ENCODE measurements around the gene PRR14.

The PRR14 gene

DNA sequence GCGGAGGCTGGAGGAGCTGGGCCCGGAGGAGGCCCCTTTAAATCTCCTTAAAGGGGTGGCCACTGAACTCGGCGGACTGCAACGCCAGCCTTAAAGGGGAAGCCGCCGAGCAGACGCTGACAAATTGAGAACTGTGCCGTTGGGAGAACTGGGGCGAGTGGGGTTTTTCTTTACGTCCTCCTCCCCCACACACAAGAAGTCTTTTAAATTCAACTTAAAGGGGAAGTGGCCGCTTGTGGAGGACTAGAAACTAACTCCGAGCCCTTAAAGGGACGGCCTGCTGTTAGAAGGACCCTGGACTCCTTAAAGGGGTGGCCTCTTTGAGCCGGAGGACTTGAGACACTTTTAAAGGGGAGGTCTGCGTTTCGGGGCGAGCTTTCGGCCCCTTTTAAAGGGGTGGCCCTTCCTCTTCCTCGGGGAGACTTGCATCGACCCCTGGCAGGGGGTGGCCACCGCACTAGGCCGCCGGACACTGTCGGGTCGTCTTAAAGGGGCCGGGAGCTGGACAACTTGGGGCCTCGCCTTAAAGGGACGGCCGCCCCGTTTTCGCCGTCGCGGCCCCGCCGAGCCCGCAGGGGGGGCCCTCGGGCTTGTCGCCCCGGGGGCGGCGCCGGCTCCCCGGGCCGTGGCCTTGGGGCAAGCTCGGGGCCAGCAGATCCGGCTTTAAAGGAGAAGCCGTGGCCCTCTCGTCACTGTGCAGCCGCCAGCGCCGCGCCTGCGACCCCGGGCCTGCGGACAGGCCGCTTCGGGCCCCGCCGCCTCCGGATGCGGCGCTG is 8.2 kb downstream of the PRR14 start:
- in situ Hi-C loops (cut with MboI; ENCODE audit: low sequenced_read_pairs), result no loop called here

- in situ Hi-C loops (cut with MboI; ENCODE audit: low sequenced_read_pairs), result no loop called here
These were observed 9.0 kb downstream of the PRR14 start for GRCh38 chr16:30659507-30660423.

DNA sequence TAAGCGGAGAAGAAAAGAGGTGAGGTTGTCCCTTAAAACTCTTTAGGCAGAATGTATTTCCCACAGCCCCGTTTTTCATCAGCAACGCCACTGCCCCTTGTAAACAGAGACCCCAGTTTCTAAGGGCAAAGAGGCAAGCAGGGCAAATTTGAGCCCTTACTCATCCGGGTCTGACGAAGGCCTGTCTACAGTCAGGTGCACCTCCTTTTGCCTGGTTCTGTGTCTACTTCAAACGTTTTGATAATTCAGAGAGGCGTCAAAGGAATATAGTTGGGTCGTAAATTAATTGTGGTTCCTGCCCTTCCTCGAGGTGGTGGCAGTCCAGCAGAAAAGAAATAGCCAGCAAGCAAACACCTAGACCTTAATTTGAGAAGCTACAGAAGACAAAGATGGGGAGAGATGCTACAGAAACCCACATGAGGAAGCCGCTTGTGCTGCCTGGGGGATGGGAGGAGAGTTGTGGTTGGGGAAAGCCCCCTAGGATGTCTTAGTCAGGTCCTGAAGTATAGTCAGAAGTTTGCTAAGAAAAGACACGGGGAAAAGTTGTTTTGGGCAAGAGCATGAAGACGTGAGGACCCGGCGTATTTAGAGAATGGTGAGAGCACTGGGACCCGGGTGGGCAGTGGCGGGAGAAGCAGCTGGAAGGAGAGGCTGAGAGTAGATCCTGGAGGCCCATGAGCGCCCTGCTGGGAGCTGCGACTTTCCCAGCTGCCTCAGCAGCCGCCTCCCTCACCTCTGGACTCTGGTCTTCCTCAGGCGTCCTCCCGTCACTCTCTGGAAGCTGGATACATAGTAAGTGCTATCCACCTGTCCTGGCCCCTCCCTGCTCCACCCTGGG is 9.9 kb downstream of the PRR14 start:
- in situ Hi-C loops (cut with MboI; ENCODE audit: low sequenced_read_pairs), result no loop called here

DNA sequence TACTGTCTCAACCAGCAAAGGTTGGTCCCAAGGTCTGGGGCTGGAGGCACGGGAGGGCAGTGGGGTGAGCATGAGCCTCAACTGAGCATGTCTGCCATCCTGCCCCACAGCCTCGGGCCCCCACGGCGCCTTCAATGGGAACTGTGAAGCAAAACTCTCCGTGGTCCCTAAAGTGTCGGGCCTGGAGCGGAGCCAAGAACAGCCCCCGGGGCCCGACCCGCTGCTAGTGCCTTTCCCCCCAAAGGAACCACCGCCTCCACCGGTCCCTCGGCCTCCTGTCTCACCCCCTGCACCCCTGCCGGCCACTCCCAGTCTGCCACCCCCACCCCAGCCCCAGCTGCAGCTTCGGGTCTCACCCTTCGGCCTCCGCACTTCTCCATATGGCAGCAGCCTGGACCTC is 11.7 kb downstream of the PRR14 start:
- in situ Hi-C loops (cut with MboI; ENCODE audit: low sequenced_read_pairs), result no loop called here

- in situ Hi-C loops (cut with MboI; ENCODE audit: low sequenced_read_pairs), result no loop called here
These were observed 12.3 kb downstream of the PRR14 start for GRCh38 chr16:30663038-30663437.

- in situ Hi-C loops (cut with MboI; ENCODE audit: low sequenced_read_pairs), result no loop called here
These were observed 13.1 kb downstream of the PRR14 start for GRCh38 chr16:30663820-30664219.

- in situ Hi-C loops (cut with MboI; ENCODE audit: low sequenced_read_pairs), result no loop called here
These were observed 13.9 kb downstream of the PRR14 start for GRCh38 chr16:30664616-30665109.

GRCh38 chr16:30665155-30665829 is 14.5 kb downstream of the PRR14 start:
- in situ Hi-C loops (cut with MboI; ENCODE audit: low sequenced_read_pairs), result no loop called here

DNA sequence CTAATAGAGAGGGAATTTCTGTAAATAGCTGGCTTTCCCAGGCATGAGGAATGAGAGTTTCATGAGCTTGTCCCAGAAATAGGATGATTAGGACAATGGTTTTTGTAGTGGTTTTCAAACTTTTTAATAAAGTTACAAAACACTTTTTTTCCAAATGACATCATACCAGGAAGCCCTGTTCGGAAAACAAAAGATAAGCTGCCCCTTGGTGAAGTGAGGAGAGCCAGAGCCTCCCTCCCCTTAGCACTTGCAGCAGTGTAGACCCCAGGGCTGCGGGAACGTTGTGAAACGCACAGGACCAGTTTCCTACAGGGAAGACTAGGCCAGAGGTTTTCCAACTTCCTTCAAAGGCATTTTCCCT is 15.1 kb downstream of the PRR14 start:
- in situ Hi-C loops (cut with MboI; ENCODE audit: low sequenced_read_pairs), result no loop called here

GRCh38 chr16:30666681-30667080 is 15.9 kb downstream of the PRR14 start:
- in situ Hi-C loops (cut with MboI; ENCODE audit: low sequenced_read_pairs), result no loop called here

DNA sequence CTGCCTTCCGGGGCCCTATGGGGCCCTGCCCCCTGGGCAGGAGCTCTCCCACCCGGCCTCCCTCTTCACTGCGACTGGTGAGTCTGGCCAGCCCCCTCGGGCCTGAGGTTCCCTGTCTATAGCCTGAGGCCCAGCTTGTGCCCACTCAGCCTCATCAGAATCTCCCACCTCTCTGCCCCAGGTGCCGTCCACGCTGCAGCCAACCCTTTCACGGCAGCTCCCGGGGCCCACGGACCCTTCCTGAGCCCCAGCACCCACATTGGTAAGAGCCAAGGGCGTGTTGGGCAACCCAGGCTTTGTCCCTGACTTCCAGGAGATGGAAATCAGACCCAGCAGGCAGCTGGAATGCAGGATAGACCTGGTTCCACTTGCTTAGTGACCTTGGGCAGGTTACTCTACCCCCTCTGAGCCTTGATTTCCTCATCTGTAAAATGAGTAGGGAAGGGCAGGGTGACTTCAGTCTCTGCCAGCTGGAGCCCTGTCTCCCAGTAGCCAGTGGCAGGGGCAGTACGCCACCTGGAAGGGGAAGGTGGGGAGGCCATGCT is 16.7 kb downstream of the PRR14 start:
- in situ Hi-C loops (cut with MboI; ENCODE audit: low sequenced_read_pairs), result no loop called here

- in situ Hi-C loops (cut with MboI; ENCODE audit: low sequenced_read_pairs), result no loop called here
These were observed 17.6 kb downstream of the PRR14 start for GRCh38 chr16:30668393-30668792.

DNA sequence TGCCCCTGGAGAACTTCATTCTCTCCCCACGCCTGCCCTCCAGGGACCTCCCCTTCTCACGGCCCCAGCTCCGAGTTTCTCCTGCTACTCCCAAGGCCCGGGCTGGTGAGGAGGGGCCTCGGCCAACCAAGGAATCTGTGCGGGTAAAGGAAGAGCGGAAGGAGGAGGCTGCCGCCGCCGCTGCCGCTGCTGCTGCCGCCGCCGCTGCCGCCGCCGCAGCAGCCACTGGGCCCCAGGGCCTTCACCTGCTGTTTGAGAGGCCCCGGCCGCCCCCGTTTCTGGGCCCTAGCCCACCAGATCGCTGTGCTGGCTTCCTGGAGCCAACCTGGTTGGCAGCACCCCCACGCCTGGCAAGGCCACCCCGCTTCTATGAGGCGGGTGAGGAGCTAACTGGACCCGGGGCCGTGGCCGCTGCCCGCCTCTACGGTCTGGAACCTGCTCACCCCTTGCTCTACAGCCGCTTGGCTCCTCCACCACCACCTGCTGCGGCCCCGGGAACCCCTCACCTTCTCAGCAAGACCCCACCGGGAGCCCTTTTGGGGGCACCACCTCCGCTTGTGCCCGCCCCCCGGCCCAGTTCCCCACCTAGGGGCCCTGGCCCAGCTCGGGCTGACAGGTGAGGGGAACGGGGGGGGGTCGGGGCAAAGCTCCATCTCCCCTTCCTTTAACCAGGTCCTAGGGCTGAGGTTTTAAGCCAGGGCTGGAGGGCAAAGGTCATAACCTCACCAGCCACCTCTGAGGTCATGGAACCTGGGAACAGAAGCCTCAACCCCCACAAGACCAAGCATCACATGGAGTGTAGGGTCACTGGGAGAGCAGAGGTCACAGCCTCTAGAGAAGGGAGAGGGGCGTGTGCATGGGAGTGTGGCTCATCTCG is 18.5 kb downstream of the PRR14 start:
- in situ Hi-C loops (cut with MboI; ENCODE audit: low sequenced_read_pairs), result no loop called here

GRCh38 chr16:30669903-30670824 is 19.4 kb downstream of the PRR14 start:
- in situ Hi-C loops (cut with MboI; ENCODE audit: low sequenced_read_pairs), result no loop called here

GRCh38 chr16:30675143-30675542 is 24.4 kb downstream of the PRR14 start:
- in situ Hi-C loops (cut with MboI; ENCODE audit: low sequenced_read_pairs), result no loop called here

- in situ Hi-C loops (cut with MboI; ENCODE audit: low sequenced_read_pairs), result no loop called here
These were observed 27.3 kb downstream of the PRR14 start for GRCh38 chr16:30677931-30678585.

GRCh38 chr16:30678586-30678970 is 27.8 kb downstream of the PRR14 start:
- in situ Hi-C loops (cut with MboI; ENCODE audit: low sequenced_read_pairs), result no loop called here

DNA sequence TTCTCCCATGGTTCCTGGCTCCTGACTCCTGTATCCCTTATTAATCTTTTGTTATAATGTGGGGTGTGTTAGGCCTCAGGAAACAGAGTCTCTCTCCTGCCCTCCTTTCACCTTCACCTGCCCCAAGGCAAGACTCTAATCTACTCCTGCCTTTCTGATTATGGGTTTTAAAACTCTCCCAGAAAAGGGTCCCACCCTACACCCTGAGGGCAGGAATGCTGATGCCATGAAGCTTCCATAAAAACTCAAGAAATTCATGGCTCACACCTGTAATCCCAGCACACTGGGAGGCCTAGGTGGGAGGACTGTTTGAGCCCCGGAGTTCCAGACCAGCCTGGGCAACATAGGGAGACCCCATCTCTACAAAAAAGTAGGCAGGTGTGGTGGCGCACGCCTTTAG is 29.6 kb downstream of the PRR14 start:
- in situ Hi-C loops (cut with MboI; ENCODE audit: low sequenced_read_pairs), result no loop called here

All from HL-60/S4 (cell line).